Measurements from ENCODE around the gene RNH1.
A peak's percentile ranks its signal among the peaks of the same experiment; 100 is the strongest.

The RNH1 gene

GRCh38 chr11:451738-452137, 55.3 kb downstream of the RNH1 start:
- DNase-seq (ENCODE audit: low read depth, low spot score): no peak
- peak overlapping the region; percentile 75; the same call in 1 of the 2 replicates for H3K4me3 ChIP-seq (ENCODE audit: low read length)

- DNase-seq (ENCODE audit: low read depth, low spot score): peak; percentile 68
- peak overlapping the region; percentile 75 for H3K4me3 ChIP-seq (ENCODE audit: low read length)
Measured at GRCh38 chr11:450809-451451, 56.1 kb downstream of the RNH1 start.

- DNase-seq (ENCODE audit: low read depth, low spot score): peak; percentile 94
- H3K4me3 ChIP-seq (ENCODE audit: low read length): peak within 1 kb of the TSS; percentile 75
Measured at GRCh38 chr11:449889-450808, 56.9 kb downstream of the RNH1 start, which contains the start of gene PTDSS2. PTDSS2 (plus strand) TSS chr11:450279; CDS start chr11:450456, 177 bp downstream.

GRCh38 chr11:447923-448731, 58.9 kb downstream of the RNH1 start:
- peak overlapping the region; percentile 77 for H3K4me3 ChIP-seq (ENCODE audit: low read length)
- DNase-seq (ENCODE audit: low read depth, low spot score): peak; percentile 78

GRCh38 chr11:446891-447290, 60.2 kb downstream of the RNH1 start:
- H3K4me3 ChIP-seq (ENCODE audit: low read length): no peak overlapping the region
- no peak for DNase-seq (ENCODE audit: low read depth, low spot score)

- DNase-seq (ENCODE audit: low read depth, low spot score): no peak
- H3K4me3 ChIP-seq (ENCODE audit: low read length): no peak overlapping the region
Measured at GRCh38 chr11:445765-446588, 61.1 kb downstream of the RNH1 start.

Data from Jurkat, Clone E6-1 (cell line).